ENCODE data around the gene TIPARP. TPM values are rescaled to one million over a fixed set of nuclear protein-coding genes. Genes with fewer than 3 reads are reported as not detected.

The TIPARP gene
- total and polyA plus RNA-seq, 12 donors, result 13.8 to 74.6 (median 23.1) TPM

- H3K9me3 ChIP-seq, result no peaks in the 10 kb centered on the region
- H3K36me3 ChIP-seq, result peaks cover 0 to 35% (median 26%) of the 10 kb centered on the region in 9 donors
- H3K4me3 ChIP-seq, result peak overlapping the region in 3 of 10 donors; percentile 2 to 6 (median 4)
- intact Hi-C loops (cut with DNase I), result loop anchor here in 1 of 10 donors (10.0 kb wide), 1 partner anchor 443 kb away; no protein-coding TSS in a partner anchor
- peak overlapping the region in 3 of 10 donors; percentile 17 to 36 (median 33) for H3K27ac ChIP-seq
- no peaks in the 10 kb centered on the region for H3K27me3 ChIP-seq
- ATAC-seq (peak in 2 of 8 donors; percentile 29 to 48), DNase-seq (no peak)
- H3K4me1 ChIP-seq, result peaks cover 5 to 71% (median 57%) of the 10 kb centered on the region in 9 donors
- TF ChIP-seq CTCF (IDR thresholded peaks at IDR 0.05), result no peak
- WGBS, 2 donors, result 42 to 54% methylated on average over 1 of the region's 1 CpG
Measured at GRCh38 chr3:156691920-156692319, 17.5 kb downstream of the TIPARP start.

- no peak for ATAC-seq
- H3K36me3 ChIP-seq, result peaks cover 0 to 47% (median 27%) of the 10 kb centered on the region in 9 donors
- H3K4me1 ChIP-seq, result peaks cover 5 to 63% (median 51%) of the 10 kb centered on the region in 9 donors
- no peaks in the 10 kb centered on the region for H3K9me3 ChIP-seq
- H3K27me3 ChIP-seq, result no peaks in the 10 kb centered on the region
- no peak for TF ChIP-seq CTCF (IDR thresholded peaks at IDR 0.05)
- intact Hi-C loops (cut with DNase I), result loop anchor here in 1 of 10 donors (10.0 kb wide), 1 partner anchor 442 kb away; no protein-coding TSS in a partner anchor
- no peak overlapping the region for H3K4me3 ChIP-seq
- no peak for DNase-seq
- peak overlapping the region in 1 of 10 donors; percentile 36 for H3K27ac ChIP-seq
- 60 to 66% methylated on average over 2 of the region's 2 CpGs for WGBS, 2 donors
Measured at GRCh38 chr3:156693166-156693565, 18.8 kb downstream of the TIPARP start.

- peaks cover 0 to 60% (median 35%) of the 10 kb centered on the region in 9 donors for H3K36me3 ChIP-seq
- no peaks in the 10 kb centered on the region for H3K9me3 ChIP-seq
- H3K4me3 ChIP-seq, result no peak overlapping the region
- no peak overlapping the region for H3K27ac ChIP-seq
- no peaks in the 10 kb centered on the region for H3K27me3 ChIP-seq
- intact Hi-C loops (cut with DNase I), result loop anchor here in 1 of 10 donors (10.0 kb wide), 1 partner anchor 440 kb away; no protein-coding TSS in a partner anchor
- no peak for TF ChIP-seq CTCF (IDR thresholded peaks at IDR 0.05)
- peaks cover 3 to 53% (median 41%) of the 10 kb centered on the region in 9 donors for H3K4me1 ChIP-seq
- DNase-seq (no peak), ATAC-seq (no peak)
Measured at GRCh38 chr3:156694536-156694935, 20.1 kb downstream of the TIPARP start.

GRCh38 chr3:156702367-156702766 lies 28.0 kb downstream of the TIPARP start:
- TF ChIP-seq CTCF (IDR thresholded peaks at IDR 0.05), result no peak
- H3K27ac ChIP-seq, result no peak overlapping the region
- peaks cover 0 to 83% (median 30%) of the 10 kb centered on the region in 9 donors for H3K36me3 ChIP-seq
- WGBS, 2 donors, result 63 to 77% methylated on average over 1 of the region's 1 CpG
- H3K9me3 ChIP-seq, result no peaks in the 10 kb centered on the region
- H3K4me3 ChIP-seq, result no peak overlapping the region
- no peaks in the 10 kb centered on the region for H3K27me3 ChIP-seq
- intact Hi-C loops (cut with DNase I), result no loop called here
- no peak for DNase-seq
- ATAC-seq, result peak in 3 of 8 donors; percentile 45 to 72 (median 49)
- peaks cover 0 to 37% (median 7%) of the 10 kb centered on the region in 9 donors for H3K4me1 ChIP-seq

Data from heart right ventricle (tissue), 16 donors.